Superior temporal gyrus (tissue), 1 donor: Measurements from ENCODE around the gene TENM4.
A peak's percentile ranks its signal among the peaks of the same experiment; 100 is the strongest.

Source experiments
- DNase-seq: peaks from one replicate; pipeline ENCODE4 v3.0.0-alpha.2; 2016; ENCODE audit errors: extremely low spot score

Gene TENM4

DNA sequence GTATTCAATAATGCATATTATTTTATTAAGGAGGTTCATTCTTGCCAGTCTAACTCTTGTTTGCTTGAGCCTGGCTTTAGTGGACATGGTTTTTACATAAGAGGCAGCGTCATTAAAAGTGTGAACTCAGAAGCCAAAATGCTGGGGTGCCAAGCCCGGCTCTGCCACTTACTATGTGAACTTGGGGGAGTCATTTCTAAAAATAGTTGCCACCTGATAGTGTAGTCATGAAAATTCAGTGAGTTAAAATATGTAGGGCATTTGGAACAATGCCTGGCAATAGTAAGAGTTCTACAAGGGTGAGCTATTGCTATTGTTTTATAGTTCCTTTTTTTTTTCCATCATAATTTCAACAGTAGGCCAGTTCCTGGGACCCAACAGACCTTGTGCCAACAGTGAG lies 49.9 kb downstream of the TENM4 start:
- no peak for DNase-seq

DNA sequence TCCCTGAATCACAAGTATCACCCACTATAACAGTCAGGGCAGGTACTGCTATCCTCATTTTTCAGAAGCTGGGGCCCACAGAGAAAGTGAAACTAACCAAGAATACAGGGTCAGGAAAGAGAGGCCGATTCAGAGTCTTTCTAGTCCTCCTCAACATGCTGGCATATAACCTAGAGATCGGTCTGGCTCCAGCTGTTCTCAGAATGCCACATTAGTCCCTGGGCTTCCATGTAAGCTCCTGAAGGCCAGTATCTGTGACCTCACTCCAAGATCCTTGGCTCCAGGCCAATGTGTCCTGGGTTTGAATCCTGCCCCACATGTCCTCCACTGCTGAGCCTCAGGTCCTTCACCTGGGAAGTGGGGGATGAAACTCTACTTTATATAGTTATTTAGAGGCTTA lies 50.4 kb downstream of the TENM4 start:
- DNase-seq: no peak

DNA sequence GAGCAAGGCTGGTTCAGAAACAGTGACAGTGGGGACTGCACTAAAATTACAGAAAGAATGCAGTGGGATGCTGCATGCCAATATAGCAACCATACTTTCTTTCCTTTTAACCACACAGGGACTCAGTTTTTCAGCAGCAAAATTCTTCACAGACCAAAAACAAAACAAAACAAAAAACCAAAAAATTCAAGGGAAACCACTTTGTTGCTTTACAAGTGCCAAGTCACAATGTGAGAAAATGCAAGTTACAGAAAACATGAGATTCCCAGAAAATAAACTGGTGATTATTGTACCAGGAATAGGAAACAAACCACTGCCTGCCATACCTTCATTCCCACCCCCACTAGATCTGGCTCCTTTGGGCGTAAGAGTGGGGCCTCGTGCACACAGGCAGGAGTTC lies 52.6 kb downstream of the TENM4 start:
- no peak for DNase-seq

DNA sequence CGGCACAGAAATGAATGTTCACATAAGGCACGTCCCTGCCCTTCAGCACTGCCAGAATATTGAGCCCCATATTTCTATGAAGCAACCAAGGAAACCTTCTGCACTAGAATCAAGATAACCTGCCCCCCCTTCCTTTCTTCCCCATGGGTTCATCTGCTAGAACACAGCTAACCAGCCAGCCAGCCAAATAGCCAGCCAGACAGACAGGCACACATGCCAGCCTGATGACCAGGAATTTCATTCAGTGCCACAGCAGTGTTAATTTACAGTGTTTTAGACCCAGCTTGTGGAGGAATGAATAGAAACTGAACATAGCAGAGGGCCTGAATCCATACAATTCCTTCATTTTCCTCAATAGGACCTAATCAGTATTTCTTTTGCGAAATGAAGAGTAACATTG lies 57.0 kb downstream of the TENM4 start:
- DNase-seq: no peak

DNA sequence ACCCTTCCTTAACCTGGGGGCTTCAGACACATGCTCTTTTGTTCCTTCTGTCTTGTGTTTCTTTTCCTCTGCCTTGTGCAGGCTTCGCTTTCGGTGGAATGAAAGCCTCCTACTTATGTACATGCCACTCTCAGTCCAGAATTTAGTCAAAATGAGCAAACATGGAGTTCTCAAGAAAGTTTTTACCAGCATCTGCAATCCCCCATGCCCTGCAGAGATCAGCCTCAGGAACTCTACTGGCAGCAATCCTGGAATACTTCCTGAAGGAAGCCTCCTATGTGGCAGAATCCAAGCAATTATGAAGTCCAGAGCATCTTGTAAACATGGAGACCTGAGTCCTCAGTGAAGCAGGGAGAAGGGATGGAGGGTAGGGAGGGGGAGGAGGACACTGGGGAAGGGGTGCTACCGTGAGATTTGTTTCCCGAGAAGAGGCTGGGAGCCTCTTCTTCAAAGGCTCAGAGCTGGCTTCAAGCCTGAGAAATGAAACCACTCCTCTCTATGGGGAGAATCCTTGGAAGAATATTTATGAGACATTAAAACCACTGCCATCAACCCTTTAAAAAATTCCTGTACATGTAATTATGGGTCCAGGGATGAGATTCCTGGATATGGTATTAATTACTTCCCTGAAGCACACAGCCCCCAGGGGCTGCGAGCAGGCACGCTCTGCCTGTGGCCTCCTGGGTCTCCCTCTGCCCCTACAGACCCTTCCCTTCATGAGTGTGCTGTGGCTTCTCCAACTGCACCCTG lies 58.4 kb downstream of the TENM4 start:
- DNase-seq: no peak

DNA sequence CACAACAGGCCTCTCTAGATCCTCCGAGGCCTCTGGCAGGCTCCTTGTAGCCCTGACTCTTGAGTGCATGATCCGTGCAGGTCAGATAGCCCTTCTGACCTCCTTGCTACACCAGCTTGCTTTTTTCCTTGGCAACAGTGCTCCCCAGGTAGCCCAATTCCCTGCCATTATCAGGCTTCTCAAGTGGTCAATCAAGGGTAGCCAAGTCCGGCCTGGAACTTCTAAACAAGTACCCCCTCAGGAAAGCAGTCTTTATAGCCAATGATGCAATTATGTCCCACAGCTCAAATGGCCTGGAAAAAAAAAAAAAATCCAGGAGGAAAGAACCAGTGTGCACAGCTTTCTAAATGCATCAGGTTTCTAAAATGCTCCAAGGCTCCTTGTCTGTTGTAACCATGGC lies 59.8 kb downstream of the TENM4 start:
- DNase-seq: no peak

DNA sequence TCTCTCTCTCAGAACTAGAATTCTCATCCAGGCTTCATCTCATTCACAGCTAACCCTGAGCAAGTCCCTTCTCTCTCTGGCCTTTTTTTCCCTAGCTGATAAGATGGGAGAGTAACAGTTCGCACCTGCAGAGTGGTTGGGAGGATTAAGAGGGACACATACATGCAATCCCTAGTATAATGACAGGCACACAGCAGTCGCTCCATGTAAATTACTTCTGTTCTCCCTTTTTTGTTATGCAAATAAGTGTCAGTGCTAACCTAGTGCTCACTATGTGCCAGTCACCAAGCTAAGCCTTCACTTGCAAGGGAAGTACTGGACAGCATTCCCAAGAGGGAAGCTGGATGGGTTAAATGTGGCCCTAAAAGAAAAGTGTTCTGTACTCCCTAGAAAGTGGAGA lies 63.4 kb downstream of the TENM4 start:
- no peak for DNase-seq

DNA sequence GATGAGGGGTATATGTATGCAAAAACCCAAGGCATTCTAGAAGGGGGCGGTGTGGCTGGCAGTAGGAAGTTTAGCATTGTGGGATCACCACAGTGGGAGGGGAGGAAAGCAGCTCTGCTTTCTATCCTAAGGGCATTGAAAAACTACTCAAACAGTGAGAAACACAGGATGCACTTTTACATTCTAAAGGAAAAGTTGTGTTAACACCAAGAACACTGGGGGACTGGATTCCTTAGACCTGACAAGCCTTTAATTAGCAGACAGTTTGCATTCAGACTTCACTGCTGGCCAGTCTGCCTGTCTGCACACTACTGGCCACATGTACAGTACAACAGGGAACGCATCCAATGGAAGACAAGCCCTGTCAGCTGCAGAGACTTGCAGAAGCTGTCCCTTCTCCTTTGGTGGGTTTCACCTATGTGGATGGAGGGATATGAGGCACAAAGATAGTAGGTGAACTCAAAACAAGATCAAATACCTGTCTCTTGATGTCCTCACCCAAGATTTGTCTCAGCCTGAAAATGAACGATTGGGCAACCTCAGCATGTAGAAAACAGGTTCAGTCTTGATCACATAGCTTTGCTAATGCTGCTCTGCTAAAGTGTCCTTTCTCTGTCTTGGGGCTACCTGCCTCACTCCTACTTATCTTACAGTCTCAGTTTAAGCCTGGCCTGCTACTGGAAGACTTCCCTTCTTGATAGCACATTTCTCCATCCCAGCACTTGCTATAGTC lies 64.8 kb downstream of the TENM4 start:
- no peak for DNase-seq

DNA sequence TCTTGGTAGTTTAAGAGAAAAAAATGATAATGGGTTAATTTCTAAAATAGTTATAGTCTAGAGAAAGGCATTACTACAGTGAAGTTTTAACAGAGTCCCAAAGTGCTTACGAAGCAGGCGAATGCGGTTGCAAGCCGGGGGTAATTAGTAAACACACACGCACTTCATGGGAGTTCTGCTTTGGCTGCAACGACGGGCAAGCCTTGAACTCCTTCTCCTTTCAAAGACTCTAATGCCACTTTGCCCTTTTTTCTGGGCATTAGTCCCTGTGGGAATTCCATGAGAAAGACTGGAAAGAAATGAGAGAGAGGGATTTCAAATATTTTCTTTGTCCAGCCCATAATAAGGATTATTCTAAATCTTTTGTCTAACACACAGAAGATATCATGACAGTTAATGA lies 66.1 kb downstream of the TENM4 start:
- DNase-seq: peak; percentile 25

DNA sequence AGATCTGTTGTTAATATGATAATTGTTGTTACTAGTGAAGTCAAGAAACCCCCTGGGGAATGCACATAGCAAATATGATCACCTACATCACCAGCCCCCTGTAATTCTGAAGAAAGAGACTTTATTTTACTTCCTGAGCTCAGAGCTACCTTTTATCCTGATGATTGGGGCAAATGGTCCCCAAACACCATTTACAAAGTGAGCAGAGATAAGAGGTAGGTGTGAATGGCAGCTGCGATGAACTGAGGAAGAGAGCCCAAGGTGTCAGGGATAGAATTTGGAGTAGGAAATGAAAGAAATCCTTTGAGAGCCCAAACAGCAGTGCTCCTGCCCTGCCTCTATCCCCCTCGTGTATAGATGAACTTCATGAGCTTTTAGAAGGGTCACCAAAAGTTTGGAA lies 69.1 kb downstream of the TENM4 start:
- DNase-seq: no peak

DNA sequence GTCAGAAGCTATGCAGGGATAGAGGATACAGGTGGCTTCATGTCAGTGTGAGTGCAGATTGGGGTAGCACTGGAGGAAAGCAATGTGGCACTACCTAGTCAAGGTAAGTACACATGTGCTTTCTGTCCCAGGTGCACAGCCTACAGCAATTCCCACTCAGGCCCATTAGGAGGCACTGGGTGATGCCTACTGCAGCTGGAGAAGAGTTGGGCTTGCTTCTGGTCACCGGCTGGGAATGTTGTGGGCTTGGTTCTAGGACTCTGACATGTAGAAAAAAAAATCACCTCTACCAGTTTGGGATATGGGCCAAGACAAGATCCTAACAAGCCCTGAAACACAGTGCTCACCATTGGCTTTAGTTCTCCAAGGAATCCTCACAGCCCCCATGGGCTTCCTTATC lies 69.7 kb downstream of the TENM4 start:
- DNase-seq: no peak

DNA sequence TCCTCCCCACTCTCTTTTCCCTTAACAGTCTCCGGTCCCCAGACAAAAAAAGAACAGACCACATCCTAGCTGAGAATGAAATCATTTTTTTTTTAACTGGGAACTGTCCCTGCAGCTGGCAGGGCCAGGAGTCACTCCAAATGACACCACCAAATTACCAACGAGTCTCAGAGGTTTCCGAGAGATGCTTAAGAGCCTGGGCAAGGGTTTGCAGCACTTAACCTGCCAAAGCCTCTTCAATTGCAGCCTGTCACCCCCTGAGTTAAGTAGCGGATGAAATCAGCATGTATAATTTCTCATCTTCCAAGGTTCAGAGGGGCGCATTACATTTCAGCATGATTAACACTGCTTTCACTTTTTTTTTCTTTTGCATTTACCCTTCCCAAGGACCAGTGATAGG lies 71.8 kb downstream of the TENM4 start:
- DNase-seq: no peak

DNA sequence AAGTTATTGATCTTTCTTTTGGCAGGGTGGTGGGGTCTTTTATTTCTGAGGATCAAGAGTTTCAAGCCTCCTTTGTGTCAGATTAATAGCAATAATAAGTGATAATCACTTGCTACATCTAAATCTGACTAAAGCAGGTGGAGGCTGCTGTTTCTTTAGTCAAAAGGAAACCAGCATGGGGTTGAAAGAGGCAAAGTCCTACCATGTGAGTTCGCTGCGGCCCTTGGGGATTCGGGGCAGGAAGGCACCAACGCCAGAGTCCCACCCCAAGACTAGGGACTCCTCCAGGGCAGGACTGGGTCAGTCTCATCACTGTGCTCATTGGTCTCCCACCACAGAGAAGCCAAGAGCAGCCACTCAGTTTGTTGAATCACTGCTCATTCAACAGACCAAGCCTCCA lies 73.0 kb downstream of the TENM4 start:
- no peak for DNase-seq

DNA sequence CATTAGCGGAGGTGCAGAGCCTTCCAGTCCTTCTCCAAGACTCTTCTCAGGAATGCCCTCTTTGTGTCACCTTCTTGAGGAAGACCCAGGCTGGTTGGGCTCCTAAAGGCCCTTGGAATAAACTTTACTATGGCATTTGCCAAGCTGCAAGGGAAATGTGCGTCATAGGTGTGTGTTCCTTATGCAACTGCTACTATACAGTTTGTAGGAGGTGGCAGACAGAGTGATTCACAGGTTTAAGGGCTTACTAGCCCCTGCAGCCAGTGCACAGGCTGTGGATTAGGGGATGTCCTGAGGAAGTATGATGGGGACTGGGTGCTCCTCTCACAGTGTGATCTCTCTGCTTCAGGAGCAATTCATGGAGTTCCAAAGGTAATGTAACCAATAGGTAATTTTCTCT lies 74.6 kb downstream of the TENM4 start:
- DNase-seq: no peak

DNA sequence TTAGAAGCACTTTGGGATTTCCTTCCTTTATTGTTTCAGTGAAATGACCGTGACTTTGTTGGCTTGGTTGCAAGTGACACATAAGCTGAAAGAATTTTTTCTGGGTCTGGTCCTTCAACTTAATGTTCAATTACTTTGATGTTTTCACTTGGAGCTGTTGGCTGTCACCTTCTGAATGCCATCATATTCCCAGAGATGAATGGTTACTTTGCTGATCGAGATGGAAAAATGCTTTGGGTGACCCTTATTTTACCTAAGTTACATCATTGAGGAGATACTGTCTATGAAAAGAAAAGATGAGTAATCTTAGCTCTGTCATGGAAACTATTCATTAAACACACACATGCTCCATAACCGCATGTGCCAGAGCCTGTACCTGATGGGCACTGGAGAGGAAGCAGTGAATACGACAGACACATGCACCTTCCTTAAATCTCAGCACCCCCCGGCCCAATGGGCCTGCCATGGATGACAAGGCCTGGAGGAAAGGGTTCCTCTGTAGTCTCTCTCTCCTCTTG lies 76.9 kb downstream of the TENM4 start:
- DNase-seq: no peak

DNA sequence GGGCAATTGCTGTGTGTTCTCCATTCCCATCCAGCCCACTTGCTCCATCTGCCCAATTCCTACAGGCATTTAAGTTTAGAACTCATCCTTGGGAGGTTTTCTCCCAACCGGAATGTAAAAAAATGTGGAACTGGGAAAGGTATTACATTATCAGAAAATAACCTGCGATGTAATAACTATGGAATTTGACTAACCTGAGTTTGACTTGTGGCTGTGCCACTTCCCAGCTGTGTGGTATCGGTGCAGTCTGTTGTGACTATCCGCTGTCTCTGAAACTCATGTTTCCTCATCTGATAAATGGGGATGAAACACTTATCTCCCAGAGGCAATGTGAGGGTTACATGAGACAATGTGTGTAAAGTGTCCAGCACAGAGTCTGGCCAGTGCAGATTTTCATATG lies 77.6 kb downstream of the TENM4 start:
- DNase-seq: no peak

DNA sequence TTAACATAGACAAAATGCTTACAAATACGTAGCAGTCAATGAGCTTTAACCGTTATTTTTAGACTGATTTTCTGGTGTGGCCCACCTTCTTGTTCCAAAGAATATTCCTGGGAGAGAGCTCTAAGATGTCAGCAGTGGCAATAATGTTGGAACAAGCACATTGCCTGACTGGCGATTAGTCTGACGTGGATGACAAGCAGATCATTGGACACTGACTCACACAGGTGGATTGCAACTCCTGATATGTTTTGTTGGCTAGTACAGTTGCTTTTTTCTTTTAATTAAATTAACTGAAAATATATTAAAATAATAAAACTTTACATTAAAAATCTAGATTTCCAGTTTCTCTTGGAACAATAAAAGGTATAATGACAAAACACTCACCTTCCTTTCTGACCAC lies 78.0 kb downstream of the TENM4 start:
- DNase-seq: no peak

DNA sequence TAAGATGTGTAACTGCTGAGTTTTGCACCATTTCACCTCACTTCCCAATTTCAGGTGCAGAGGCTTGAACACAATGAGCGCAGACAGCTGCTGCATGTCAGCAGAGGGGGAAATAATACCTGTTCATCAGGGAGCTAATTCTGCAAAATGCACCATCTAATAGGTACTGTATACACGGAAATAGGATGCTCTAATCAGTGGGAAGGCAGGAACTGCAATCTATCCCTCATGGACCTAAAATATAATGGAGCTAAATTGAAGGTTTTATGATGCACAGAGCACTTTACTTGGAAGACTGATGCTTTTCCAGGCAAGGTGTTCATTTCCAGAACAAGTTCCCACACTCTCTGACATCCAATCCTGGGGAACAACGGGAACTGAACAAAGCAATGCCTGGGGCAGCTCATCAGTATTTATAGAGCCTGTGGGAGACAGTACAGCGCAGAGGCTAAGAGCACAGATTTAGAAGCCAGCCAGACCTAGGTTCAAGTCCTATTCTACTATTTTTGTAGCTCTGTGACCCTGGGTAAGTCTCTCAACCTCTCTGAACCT lies 78.5 kb downstream of the TENM4 start:
- DNase-seq: no peak

DNA sequence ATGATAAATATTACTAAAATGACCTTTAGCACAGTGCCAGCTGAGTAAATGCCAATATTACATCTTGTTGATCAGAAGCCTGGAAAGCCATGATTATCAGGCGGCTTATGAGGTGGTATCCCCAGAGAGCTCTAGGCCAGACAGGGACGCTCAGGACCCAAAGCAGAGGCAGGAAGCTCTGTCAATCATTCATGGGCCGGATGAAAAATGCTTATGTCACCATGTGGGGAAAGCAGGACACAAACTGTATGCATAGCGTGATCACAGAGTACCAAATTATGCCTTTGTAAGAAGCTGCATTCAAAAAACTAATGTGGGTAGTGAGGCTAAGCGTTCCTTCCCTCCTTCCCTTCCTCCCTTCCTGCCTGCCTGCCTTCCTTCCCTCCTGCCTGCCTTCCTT lies 82.6 kb downstream of the TENM4 start:
- DNase-seq: no peak

DNA sequence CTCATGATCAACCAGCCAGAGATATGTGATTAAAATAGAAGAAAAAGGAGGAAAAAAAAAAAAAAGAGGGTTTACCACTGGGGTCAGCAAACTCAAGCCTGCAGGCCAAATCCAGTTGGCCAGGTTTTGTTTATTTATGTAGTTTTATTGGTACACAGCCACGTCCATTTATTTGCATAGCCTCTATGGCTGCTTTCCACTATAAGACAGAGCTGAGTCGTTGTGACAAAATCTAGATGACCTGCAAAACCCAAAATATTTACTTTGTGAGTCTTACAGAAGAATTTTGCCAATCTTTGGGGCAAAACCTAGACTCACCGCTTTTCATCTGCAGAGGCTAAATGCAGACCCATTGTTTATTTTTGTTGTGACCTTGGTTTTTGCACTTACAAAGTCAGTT lies 87.1 kb downstream of the TENM4 start:
- DNase-seq: no peak

DNA sequence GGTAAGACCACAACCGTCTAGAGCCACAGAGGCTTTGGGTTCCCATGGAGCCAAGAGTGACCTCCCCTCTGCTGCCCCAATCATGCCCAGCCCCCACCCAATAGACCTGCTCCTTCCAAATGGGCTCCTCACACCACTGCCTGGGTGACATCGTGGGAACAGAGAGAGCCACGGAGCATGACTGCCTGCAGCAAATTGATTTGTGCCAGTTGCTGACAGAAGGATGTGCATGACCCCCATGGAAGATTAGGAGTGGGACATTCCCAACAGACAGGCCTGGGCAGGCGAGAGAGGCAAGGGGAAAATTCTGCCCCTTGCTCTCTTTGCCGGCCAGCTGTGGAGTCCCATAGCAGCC lies 88.5 kb downstream of the TENM4 start:
- DNase-seq: no peak

DNA sequence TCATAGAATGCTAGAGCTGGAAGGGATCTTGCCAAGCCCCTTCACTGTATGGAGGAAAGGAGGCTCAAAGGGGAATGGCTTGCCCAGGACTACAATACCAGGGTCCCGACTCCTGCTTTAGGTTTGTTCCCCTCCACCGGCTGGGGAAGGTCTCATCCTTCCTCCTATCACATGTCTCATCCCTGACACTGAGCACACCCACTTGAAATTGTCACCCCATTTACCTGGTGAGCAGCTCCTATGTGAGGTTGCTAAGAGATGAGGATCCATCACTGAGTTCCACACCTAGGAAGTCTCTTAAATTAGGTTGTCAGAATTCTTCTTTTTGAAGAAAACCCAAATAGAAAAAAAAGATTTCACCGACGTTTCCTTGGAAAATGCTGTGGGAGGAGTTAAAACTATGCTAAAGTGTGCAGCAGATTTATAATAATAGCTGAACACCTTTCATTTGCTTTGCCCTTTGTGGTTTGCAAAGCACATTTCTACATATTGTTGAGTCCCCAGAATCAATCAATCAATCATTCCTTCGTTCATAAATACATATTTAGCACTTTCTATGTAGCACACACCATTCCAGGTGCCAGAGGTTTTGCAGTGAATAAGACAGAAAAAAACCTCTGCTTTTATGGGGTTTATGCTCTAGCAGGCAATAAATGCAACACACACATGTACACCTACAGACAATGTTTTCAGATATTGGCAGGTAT lies 91.7 kb downstream of the TENM4 start:
- no peak for DNase-seq

DNA sequence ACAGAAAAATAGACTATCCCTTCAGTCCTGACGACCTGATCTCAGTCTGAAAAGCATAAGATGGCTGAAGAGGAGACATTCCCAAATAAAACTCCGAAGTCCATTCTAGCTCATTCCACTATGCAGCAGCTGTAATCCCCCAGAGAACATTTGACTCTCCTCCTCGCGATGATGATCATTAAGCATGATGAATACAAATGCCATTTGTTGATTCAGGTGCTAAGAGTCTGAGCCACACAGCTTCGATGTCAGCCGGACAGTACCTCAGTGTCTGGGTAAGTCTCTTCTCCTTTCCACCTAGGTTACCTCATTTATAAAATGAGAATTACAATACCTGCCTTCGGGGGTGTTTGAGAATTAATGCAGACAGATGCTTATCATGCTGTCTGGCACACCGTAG lies 94.8 kb downstream of the TENM4 start:
- no peak for DNase-seq
